CD4-positive, alpha-beta T cell treated with Interleukin-21 for 1 hour (primary cell): ENCODE data around the gene OSTC.

Experiments
- DNase-seq: peaks from one replicate; pipeline ENCODE4 v3.0.0-alpha.2; 2020

Gene OSTC

DNA sequence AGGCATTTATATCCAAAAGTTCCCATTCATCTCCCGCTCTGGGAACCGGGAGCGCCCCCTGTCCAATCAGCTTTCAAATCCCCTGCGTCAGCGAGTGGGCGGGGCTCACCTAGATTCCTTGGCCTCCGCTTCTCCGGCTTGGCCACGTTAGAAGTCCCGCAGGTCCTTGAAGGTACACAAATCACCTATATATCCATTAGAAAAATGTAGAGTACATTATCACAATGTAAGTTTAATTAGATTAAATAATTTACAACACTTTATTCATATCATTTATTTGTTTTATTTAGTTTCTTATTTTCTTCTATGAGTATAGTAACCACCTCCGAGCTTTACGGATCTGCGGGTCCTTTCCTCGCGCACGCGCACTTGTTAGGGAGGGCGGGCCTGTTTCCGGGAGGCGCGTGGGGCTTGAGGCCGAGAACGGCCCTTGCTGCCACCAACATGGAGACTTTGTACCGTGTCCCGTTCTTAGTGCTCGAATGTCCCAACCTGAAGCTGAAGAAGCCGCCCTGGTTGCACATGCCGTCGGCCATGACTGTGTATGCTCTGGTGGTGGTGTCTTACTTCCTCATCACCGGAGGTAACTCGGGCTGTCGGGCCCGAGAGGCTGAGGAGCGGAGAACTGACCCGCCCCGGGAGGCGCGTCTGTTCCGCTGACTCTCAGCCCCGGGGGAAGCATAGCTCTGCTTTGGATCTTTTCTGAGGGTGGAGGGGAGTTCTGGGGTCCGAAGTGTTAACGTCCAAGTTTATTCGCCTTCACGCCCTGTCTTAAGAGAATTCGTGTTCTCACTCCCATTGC lies at the start of gene OSTC:
OSTC (plus strand) TSS at position 388 of the 802 bp plus-strand sequence; CDS start at position 445, 57 bp downstream.
- peak; percentile 92 for DNase-seq

DNA sequence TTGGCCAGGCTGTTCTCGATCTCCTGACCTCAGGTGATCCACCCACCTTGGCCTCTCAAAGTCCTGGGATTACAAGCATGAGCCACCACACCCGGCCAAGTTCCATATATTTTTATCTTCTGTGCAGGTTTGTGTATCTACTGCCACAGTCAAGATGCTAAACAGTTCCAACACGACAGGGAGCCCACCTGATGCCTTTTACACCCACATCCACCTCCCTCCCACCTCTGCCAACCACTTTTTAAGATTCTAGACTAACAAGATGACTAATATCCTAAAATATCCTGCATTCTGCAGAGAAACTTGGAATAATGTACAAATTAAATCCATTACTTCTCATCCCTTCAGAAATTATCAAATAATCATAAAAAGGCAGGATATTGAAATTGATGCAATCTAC lies 49.3 kb upstream of the OSTC start:
- no peak for DNase-seq

DNA sequence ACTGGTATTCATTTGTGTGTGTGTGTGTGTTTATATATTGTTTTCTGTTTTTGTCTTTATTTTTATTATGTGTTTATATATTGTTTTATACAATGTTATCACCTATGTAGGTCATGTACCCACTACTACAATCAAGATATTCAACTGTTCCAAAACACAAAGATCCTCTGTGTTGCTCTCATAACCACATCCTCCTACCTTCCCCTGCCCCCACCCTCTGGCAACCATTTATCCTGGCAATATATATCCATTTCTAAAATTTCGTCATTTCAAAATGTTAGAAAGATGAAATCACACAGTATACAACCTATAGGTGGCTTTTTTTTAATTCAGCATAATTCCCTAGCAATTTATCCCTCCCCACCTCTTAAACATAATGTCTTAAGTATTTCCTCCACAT lies 48.9 kb upstream of the OSTC start:
- DNase-seq: peak; percentile 15

DNA sequence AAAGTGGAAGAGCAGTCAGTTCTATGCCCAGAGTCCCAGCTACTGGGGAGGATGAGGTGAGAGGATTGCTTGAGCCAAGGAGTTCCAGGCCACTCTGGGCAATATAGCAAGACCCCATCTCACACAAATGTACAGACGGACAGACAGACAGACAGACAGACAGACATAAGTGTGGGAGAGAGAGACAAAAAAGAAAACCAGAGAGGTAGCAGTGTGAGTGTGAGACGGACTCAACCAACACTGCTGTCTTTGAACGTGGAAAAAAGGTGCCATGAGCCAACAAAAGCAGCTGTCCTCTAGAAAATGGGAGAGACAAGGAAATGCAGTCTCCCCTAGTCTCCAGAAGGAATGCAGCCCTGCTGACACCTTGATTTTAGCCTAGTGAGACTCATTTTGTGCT lies 48.2 kb upstream of the OSTC start:
- no peak for DNase-seq

DNA sequence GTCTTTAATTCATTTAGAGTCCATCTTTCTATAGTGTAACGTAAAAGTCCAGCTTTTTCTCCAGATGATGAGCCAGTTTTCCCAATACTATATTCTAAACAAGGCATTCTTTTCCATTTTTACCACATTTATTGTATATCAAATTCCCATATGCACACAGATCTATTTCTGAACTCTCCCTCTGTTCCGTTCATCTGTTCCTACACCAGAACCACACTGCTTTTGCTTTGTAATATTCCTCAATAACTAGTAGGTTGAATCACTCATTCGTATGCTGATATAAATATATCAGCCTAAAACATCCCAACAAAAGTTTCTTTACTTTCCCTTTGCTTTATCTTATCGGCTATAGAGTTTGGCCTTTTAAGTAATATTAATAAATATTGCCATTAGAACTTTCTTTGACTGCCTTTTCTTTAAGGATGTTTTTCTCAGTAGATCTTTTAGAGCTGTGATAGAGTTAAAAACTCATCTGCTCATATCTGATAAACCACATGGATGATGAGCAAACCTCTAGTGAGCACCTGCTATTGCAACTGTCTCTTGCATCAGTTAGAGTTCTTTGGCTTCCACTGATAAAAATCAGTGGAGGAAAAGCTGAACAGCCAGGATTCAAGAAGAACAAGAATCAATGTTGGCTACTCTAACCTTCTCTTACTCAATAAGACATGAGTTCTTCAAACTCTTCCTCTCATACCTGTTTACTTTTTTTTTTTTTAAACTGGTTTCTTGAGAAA lies 43.2 kb upstream of the OSTC start:
- DNase-seq: no peak

DNA sequence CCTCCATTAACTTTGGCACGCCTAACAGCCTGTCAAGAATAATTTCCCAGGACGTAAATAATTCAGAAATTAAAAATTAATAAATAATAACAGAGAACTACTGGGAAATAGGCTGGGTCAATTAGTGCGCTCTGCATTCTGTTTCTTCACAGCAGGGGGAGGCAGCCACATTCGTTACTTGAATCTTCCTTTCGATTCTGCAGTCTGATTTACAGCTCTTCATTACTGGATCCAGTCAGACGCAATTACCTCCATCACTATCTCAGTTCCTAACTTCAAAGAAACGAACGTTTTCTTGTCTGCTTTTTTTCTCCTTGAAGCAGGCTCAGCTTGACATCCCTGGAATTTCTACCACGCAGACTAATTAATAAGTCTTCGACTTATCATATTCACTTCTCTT lies 39.0 kb upstream of the OSTC start:
- no peak for DNase-seq

DNA sequence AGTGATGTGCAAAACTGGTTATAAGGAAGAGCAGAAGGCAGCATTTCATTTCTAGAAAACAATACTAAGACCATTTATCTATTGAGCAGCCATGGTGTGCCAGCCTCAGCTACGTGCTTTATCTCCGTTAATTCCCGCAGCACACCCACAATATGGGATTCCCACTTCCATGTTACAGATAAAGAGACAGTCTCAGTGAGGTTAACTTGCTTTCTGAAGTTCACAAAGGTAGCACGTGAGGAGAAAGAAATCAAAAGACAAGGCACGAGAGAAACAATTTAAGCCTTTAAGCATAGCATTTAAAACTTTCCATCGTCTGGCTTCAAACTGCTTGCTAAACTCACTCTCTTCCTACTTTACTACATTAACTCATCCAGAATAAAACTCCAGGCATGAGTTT lies 38.0 kb upstream of the OSTC start:
- no peak for DNase-seq

DNA sequence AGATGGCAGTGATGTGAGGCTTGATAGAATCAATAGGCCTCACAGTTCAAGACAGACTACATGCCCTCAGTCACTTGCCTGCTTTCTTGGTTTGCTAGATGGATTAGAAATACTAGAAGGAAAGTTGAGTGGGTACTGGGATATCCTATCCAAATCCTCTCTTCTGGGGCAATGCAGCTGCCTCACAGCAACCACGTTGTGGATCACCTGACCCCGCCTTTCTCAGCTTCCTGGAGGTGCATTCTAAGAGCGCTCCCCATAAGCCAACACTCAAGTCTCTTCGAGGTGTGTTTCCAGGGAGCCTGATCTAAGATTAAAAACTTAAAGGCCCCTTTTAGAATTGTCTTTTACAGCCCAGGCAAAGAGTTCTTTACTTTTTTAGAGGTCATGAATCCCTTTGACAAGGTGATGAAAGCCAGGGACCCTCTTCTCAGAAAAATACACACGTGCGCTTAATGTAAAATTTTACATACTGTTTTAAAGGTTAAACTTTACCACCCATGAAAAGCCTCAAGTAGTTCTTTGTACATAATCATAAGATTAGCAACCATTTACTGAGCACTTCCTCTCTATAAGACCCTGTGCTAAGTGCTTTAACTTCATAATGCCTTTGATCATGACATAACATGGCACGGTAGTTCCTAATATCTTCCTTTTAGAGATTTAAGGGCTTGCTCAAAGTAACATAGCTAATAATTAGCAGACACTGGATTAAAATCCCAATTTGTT lies 30.9 kb upstream of the OSTC start:
- peak; percentile 43 for DNase-seq

DNA sequence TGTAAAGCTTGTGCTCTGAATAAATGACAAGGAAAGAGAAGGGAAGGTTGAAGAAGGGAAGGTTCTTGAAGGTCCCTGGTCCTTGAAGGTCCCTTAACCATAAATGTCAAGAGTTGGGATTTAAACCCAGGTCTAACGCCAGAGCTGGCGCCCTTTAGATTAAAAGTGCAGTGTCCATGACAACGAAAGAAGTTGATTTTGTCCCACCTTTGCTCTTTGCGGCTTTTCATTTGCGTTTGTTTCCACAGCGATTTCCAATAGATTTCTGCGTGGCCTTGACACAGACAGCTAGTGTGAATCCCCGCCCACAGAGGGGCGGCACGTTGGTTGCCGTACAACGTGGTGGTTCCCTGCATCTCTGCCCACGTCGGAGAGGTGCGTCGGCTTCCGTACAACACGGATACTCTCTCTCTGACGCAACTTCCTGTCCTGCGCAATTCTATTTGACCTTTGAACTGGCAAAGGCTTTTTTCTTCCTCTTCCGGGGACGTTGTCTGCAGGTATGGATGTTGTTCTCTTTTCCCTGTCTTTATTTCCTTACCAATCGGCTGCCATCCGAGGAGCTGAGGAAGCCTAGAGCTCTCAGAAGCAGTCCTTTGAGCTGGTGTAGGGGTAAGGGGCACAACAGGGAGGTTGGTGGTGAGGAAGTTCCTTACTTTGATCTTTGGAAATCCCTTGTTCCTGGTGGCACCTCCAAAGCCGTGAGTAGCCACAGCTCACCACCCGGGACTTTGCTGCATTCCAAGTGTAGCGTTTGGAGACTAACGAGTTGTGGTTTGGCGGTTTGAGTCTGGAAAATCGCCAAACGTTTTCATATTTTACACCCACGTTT lies 30.1 kb upstream of the OSTC start, which contains the start of gene RPL34:
RPL34 (plus strand) TSS at position 476 of the 832 bp plus-strand sequence. CDS start 1,384 bp downstream, outside the sequence.
- DNase-seq: peak; percentile 98

DNA sequence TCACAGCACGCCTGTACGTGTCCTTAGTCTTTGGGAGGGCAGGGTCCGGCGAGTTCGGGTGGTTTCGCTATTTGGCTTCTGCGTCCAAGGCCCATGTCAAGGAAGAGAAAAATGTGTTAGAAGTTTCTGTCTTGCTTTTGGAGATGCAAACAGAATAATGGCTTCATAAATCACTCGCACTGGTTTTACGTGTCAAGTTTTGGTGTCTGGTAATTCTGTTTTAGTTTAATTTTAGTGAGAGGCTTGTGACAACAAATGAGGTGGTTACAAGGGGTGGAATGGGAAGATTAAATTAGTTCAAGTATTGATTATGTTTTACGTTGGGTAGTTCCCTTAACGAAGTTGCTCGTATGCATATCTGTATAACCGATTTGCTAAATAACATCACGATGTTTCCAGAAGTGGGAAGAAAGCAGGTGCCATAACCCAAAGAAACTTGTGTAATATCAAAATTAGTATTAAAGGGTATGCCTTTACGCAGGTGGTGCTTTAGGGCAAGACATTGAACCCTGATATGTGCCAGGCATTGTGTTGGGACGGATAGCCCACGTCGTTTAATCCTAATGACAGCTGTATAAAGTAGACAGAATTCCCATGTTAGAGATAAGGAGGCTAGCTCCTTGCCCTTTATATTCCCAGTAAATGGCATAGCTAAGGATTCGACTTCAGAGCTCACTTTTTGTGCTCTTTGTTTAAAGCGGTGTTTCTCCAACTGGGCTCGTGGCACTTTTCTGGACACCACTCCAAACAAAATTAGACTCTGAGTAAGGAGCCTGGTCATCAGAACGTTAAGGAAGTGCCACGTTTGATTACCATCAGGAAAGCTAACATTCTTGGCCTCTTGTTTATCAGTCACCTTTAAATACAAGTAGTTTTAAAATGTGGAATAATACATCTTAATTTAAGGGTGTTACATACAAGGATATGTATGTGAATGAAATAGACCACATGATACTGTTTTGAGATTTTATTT lies 29.2 kb upstream of the OSTC start:
- no peak for DNase-seq

DNA sequence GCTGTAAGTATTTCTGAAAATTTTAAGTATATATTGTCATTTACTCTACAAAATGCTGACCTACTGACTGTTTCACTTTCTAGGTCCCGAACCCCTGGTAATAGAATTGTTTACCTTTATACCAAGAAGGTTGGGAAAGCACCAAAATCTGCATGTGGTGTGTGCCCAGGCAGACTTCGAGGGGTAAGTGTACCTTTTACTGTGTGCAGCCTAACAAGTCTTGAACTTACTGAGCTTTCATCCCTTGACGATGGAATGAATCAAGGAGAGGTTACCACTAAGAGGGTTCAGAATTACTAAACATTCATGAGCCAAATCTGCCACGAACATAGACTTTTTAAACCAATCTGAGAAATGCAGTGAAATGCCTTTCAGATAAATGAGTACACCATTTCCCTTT lies 28.4 kb upstream of the OSTC start:
- DNase-seq: peak; percentile 16

DNA sequence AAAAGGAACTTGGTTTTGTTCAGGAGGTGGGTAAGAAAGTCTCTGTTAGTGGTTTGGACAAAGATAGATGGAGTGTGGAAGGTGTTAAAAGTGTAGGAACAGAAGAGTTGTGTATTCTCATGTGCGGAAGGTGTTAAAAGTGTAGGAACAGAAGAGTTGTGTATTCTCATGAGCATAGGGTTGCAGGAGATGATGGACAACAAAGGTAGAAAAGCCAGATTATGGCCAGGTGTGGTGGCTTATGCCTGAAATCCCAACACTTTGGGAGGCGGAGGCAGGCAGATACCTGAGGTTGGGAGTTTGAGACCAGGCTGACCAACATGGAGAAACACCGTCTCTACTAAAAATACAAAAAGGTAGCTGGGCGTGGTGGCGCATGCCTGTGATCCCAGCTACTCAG lies 27.6 kb upstream of the OSTC start:
- DNase-seq: no peak

DNA sequence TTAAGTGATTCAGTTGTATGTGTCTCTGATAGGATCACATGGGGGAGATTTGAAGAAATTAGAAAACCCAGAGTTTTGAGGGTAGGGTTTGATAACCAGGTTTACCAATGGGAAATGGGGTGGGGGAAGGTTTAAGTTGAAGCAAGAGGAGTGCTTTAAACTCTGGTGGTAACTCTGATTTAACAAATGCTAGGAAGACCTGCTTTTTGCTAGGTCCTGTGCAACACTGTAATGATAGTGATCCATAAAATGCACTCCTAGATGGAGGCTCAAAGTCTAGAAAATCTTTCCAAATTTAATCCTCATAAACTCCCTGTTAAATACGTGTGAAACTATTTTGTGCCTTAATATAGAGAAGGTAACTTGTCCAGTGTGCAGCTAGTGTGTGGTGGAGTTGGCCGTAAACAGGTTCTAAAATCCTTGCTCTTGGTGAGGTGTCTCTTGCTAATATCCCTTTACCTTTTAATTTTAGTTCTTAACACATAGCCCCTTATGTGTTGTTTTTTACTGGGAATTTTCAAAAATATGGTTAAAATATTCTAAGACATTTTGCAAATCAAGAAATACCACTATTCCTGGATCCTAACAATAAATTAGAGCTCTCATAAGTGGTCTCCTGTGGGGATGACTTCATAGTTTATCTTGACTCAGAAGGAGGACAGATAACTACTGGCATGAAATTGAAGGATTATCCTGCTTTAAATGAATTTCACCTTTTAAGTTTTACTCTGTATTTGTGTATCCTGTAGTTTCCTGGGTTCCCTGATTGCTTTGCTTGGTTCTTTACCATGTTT lies 25.9 kb upstream of the OSTC start:
- DNase-seq: no peak

DNA sequence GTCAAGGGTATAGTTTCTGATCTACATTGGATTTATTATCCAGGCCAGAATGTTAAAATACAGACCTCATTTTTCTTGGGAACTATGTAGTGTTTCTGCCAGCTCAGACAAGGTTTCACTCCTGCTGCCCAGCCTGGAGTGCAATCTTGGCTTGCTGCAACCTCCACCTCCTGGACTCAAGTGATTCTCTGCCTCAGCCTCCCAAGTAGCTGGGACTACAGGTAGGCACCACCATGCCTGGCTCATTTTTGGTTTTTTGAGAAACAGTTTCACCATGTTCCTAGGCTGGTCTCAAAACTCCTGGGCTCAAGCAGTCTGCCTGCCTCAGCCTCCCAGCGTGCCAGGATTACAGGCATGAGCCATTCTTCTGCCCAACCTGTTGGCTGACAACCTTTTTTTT lies 24.3 kb upstream of the OSTC start:
- no peak for DNase-seq

DNA sequence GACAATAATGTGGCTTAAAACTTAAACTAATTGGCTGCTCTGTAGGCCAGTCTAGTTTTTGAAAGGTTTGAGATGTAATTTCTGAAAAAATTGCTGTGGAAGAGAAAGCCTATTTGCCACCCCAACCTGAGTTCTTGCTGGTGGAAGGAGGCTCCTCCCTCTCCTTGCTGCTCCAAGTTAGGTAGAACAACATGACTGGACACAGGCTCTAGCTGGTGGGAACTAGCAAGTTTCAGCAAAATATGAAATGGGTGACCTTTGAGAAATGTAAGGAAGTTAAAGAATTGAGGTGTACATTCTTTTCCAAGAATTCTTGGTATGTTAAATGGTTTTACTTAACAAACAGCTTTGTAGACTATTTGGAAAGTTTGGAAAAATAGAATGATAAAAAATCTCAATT lies 22.0 kb upstream of the OSTC start:
- no peak for DNase-seq

DNA sequence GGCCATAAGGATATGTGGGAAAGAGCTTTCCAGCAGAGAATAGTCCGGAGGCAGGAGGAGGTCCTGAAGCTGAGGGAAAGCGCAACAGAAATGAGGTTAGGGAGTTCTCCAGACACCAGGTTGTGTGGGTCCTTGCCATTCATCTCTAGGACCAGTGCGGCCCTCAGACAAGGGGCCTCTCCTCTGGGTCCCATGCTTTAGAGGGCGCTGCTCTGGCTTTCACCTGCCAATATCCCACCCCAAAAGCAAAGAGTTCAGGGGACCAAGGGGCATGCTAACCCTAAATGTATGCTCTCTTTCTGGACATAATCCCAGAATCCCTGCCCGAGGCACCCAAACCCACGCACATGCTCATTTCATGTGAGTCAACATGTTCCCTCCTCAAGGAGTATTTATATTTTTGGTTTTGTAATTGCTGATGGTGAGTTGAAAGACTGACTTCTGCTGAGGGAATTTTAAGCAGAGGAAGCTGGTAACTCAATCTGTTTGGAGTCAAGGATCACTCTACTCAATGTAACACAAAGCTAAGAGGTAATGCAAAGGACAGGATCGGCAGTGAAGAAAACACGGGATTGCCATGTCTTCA lies 15.2 kb upstream of the OSTC start:
- no peak for DNase-seq

DNA sequence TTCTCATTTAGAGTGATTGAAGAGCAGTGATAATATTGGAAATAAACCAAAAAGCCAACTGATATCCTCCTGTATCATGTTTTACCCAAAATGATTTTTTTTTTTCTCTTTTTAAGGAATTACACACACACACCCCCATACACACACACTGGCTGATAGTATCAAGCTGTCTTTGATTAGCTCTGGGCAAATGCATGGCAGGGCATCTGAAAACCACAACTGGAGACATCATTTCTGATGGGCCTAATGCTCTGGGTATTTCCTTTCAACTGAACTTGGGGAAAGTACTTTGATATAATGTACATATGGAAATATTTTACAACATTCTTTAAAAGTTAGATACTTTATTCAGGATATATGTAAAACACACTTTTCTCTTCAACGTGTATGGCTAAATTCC lies 14.2 kb upstream of the OSTC start:
- no peak for DNase-seq

DNA sequence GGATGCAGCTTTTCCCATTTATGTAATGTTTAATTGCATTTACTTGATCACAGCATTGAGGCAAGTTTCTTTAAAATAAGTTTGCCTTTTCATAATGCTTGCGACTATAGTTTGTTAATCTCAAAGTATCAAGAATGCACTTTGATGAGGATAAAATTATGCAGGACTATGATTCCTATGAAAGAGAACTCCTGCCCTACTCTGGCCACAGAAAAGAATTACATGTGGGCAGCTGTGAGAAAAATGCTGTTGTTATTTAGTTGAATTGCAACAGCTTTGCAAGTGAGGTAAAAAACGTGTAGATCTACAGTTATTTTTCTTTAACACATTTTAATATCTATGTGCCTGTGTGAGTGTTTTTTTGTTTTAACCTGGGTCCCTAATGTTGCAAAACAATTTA lies 12.5 kb upstream of the OSTC start:
- no peak for DNase-seq

DNA sequence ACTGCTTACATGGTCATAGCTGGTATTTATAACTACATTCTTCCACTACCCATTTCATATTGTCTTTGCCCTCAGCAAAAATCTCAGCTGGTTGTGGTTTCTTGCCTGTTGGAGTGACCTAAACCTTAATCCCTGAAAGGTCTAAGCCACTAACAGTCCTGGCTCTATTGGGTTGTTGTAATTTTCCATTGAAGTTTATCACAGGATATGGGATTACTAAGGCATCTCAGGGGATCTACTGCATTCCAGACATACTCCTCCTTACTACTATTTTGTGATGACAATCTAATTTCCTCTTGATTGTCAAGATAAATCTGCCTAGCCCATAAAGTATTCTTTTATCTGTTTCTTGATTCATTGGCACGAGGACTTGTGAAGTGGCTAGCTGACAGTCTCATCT lies 6.2 kb upstream of the OSTC start:
- DNase-seq: no peak

DNA sequence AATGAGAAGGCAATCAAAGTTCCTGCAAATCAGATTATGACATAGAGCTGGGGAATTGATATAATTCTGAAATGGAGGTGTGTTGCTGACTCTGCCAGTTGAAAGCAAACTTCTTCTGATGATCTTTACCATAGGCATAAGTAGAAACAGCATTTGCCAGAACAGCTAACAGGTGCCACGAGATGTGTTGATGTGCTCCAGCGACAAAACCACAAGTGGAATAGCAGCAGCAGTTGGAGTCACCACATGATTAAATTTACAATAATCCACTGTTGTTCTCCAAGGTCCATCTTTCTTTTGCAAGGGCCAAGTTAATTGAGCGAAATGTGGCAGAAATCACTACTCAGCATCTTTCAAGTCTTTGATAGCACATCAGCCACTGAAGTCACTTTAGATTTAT lies 3.7 kb upstream of the OSTC start:
- DNase-seq: no peak
